HCT116 (cell line): ENCODE measurements around the gene DLD. TPM values are rescaled to one million over a fixed set of nuclear protein-coding genes. Genes with fewer than 3 reads are reported as not detected.

ENCODE experiments used
- ATAC-seq: fragments of 200-7000 bp; cut with Tn5 transposase; 2 replicates; pipeline ENCODE4 v1.9.1; 2020; ENCODE audit warnings: mild to moderate bottlenecking, moderate library complexity
- BruUV-seq: library from RNA; stranded (reverse); fragments of 400-500 nt; replicated peaks from 2 replicates; lab custom pipeline; 2021; lab: Mats Ljungman, UMichigan
- CTCF ChIA-PET: fragments of 300-600 bp; sonication (Branson Sonifier 250); formaldehyde crosslinking; loops from one replicate; lab custom pipeline; 2021; ENCODE audit warnings: antibody characterized with exemption; lab: Charles Lee
- POLR2A ChIA-PET: fragments of 300-600, 350-600 bp; sonication (Branson Sonifier 250); formaldehyde crosslinking; loops from one replicate; lab custom pipeline; 2021; ENCODE audit warnings: antibody characterized with exemption; lab: Charles Lee
- RAD21 ChIA-PET, 2 experiments: fragments of 300-600 bp; sonication (Branson Sonifier 250); formaldehyde crosslinking; loops; one replicate each; lab custom pipeline; 2023; ENCODE audit warnings: low total read pairs in 2 of 2; ENCODE audit not compliant: uncharacterized antibody in 2 of 2, unreplicated experiment in 2 of 2, low non-redundant PET in 1 of 2; lab: Charles Lee
- DNase-seq: peaks from one replicate; pipeline ENCODE4 v3.0.0-alpha.2; 2010; ENCODE audit warnings: low read depth, low spot score
- H2AFZ ChIP-seq: fragments of 200-600 bp; shearing (Covaris generic), sonication (generic); 2 replicates; pipeline ENCODE4 v1.6.1; 2017; ENCODE audit warnings: low read depth, mixed run types, mixed read lengths, antibody characterized with exemption, low read length; ENCODE audit not compliant: poor library complexity, severe bottlenecking
- H3K27ac ChIP-seq: 2 replicates; pipeline ENCODE4 v1.5.1; 2012; ENCODE audit warnings: low read depth, low read length
- H3K27me3 ChIP-seq: fragments of 200-600 bp; sonication (generic); 2 replicates; pipeline ENCODE4 v1.6.1; 2016; ENCODE audit warnings: mixed run types, low read length, mixed read lengths; ENCODE audit not compliant: insufficient read depth
- H3K36me3 ChIP-seq, 2 experiments: fragments of 200-500 bp in 1 of 2; fragments of 200-600 bp in 1 of 2; sonication (Bioruptor generic) in 1 of 2; sonication (generic) in 1 of 2; 2 replicates each; pipeline versions ENCODE4 v1.5.1 to v1.6.1; 2014 to 2016; ENCODE audit warnings: low read length in 2 of 2, inconsistent platforms in 1 of 2, mixed read lengths in 1 of 2, mixed run types in 1 of 2; ENCODE audit not compliant: insufficient read depth in 2 of 2, control insufficient read depth in 1 of 2
- H3K4me1 ChIP-seq, 2 experiments: fragments of 200-600 bp in 1 of 2; sonication (generic) in 1 of 2; 2 replicates each; pipeline versions ENCODE4 v1.5.1 to v1.6.1; 2012 to 2017; ENCODE audit warnings: low read length in 2 of 2, inconsistent platforms in 1 of 2, mild to moderate bottlenecking in 1 of 2, mixed read lengths in 1 of 2, mixed run types in 1 of 2, moderate library complexity in 1 of 2; ENCODE audit not compliant: insufficient read depth in 2 of 2, control insufficient read depth in 1 of 2
- H3K4me2 ChIP-seq: fragments of 200-600 bp; sonication (generic); 2 replicates; pipeline ENCODE4 v1.6.1; 2017; ENCODE audit warnings: mixed run types, low read length, mixed read lengths
- H3K4me3 ChIP-seq, 2 experiments: fragments of 200-600 bp in 1 of 2; sonication (generic) in 1 of 2; replicated peaks in 1 of 2; 2 replicates each; pipeline ENCODE4 v1.5.1; 2011 to 2016; ENCODE audit warnings: low read length in 2 of 2, control low read depth in 1 of 2, low read depth in 1 of 2, mild to moderate bottlenecking in 1 of 2, mixed read lengths in 1 of 2, mixed run types in 1 of 2
- H3K79me2 ChIP-seq: fragments of 200-600 bp; sonication (generic); 2 replicates; pipeline ENCODE4 v1.6.1; 2017; ENCODE audit warnings: mild to moderate bottlenecking, mixed run types, low read length, moderate library complexity, mixed read lengths; ENCODE audit not compliant: insufficient read depth
- H3K9ac ChIP-seq: fragments of 200-600 bp; sonication (generic); 2 replicates; pipeline ENCODE4 v1.6.1; 2016; ENCODE audit warnings: low read length, mixed read lengths
- H3K9me2 ChIP-seq: fragments of 200-600 bp; sonication (generic), shearing (Covaris generic); 2 replicates; pipeline ENCODE4 v1.6.1; 2017; ENCODE audit warnings: mixed run types, mild to moderate bottlenecking, moderate library complexity; ENCODE audit not compliant: insufficient read depth
- H3K9me3 ChIP-seq, 2 experiments: fragments of 200-500 bp in 1 of 2; fragments of 200-600 bp in 1 of 2; sonication (Bioruptor generic) in 1 of 2; sonication (generic) in 1 of 2; 2 replicates each; pipeline ENCODE4 v1.6.1; 2014 to 2017; ENCODE audit warnings: low read length in 2 of 2, mixed read lengths in 2 of 2, inconsistent platforms in 1 of 2, low read depth in 1 of 2, mild to moderate bottlenecking in 1 of 2, mixed run types in 1 of 2, moderate library complexity in 1 of 2; ENCODE audit not compliant: control insufficient read depth in 1 of 2, insufficient read depth in 1 of 2
- H4K20me1 ChIP-seq: fragments of 200-600 bp; sonication (generic), shearing (Covaris generic); 2 replicates; pipeline ENCODE4 v1.6.1; 2017; ENCODE audit warnings: mixed run types, mild to moderate bottlenecking, moderate library complexity; ENCODE audit not compliant: insufficient read depth
- ATF3 ChIP-seq: IDR thresholded peaks from 2 replicates; pipeline ENCODE4 v1.6.1; 2012
- CBX3 ChIP-seq: IDR thresholded peaks from 2 replicates; pipeline ENCODE4 v1.6.1; 2012; ENCODE audit warnings: low read depth
- CEBPB ChIP-seq: IDR thresholded peaks from 2 replicates; pipeline ENCODE4 v1.6.1; 2012; ENCODE audit warnings: low read depth
- CTCF ChIP-seq, 3 experiments: fragments of 200-600 bp in 1 of 3; sonication (generic) in 1 of 3; IDR thresholded peaks in 2 of 3; conservative IDR thresholded peaks in 1 of 3; 2 replicates each; pipeline ENCODE4 v1.5.1; 2012 to 2017; ENCODE audit warnings: low read depth in 2 of 3, low read length in 2 of 3, antibody characterized with exemption in 1 of 3, borderline replicate concordance in 1 of 3, control low read depth in 1 of 3, mild to moderate bottlenecking in 1 of 3, mixed read lengths in 1 of 3, mixed run types in 1 of 3, moderate library complexity in 1 of 3; ENCODE audit not compliant: insufficient read depth in 1 of 3
- EGR1 ChIP-seq: IDR thresholded peaks from 2 replicates; pipeline ENCODE4 v1.6.1; 2012; ENCODE audit warnings: low read depth
- ELF1 ChIP-seq: IDR thresholded peaks from 2 replicates; pipeline ENCODE4 v1.6.1; 2012; ENCODE audit warnings: low read depth, borderline replicate concordance
- EZH2 ChIP-seq: fragments of 200-600 bp; sonication (generic); IDR thresholded peaks from 2 replicates; pipeline ENCODE4 v1.6.1; 2017; ENCODE audit warnings: antibody characterized with exemption, mixed run types
- EZH2phosphoT487 ChIP-seq: fragments of 200-600 bp; IDR thresholded peaks from 2 replicates; pipeline ENCODE4 v1.6.1; 2018; ENCODE audit warnings: antibody characterized with exemption, borderline replicate concordance
- FOSL1 ChIP-seq: IDR thresholded peaks from 2 replicates; pipeline ENCODE4 v1.6.1; 2012; ENCODE audit warnings: low read depth
- MAX ChIP-seq: IDR thresholded peaks from 2 replicates; pipeline ENCODE4 v1.6.1; 2012
- POLR2A ChIP-seq: IDR thresholded peaks from 2 replicates; pipeline ENCODE4 v1.7.0; 2011; ENCODE audit warnings: borderline replicate concordance; ENCODE audit not compliant: insufficient read depth, insufficient read length; ENCODE audit errors: extremely low read depth
- POLR2AphosphoS5 ChIP-seq: IDR thresholded peaks from 2 replicates; pipeline ENCODE4 v1.6.1; 2011; ENCODE audit warnings: mild to moderate bottlenecking, low read depth, low read length, moderate library complexity
- RAD21 ChIP-seq: IDR thresholded peaks from 2 replicates; pipeline ENCODE4 v1.6.1; 2012; ENCODE audit warnings: low read depth, mild to moderate bottlenecking
- REST ChIP-seq: IDR thresholded peaks from 2 replicates; pipeline ENCODE4 v1.6.1; 2012; ENCODE audit warnings: low read depth
- SIN3A ChIP-seq: IDR thresholded peaks from 2 replicates; pipeline ENCODE4 v1.6.1; 2012; ENCODE audit warnings: low read depth
- SP1 ChIP-seq: IDR thresholded peaks from 2 replicates; pipeline ENCODE4 v1.6.1; 2012; ENCODE audit warnings: low read depth
- SRF ChIP-seq: IDR thresholded peaks from 2 replicates; pipeline ENCODE4 v1.6.1; 2012; ENCODE audit warnings: low read depth
- TCF7L2 ChIP-seq: IDR thresholded peaks from 2 replicates; pipeline ENCODE4 v1.7.0; 2011; ENCODE audit warnings: borderline replicate concordance, inconsistent platforms; ENCODE audit not compliant: insufficient read depth, insufficient read length; ENCODE audit errors: extremely low read depth
- ZBTB33 ChIP-seq: IDR thresholded peaks from 2 replicates; pipeline ENCODE4 v1.6.1; 2011; ENCODE audit warnings: mild to moderate bottlenecking, low read length, moderate library complexity; ENCODE audit not compliant: insufficient replicate concordance; ENCODE audit errors: extremely low read depth
- ZNF274 ChIP-seq: fragments of 200-500 bp; sonication (Bioruptor generic); IDR thresholded peaks from 2 replicates; pipeline ENCODE4 v1.6.1; 2014; ENCODE audit warnings: mild to moderate bottlenecking, low read depth, low read length, inconsistent platforms
- intact Hi-C: fragments of 100-400 bp; cut with micrococcal nuclease; formaldehyde crosslinking; loops from 2 replicates; pipeline ENCODE4 v1.10.0; 2022
- total RNA-seq: library from RNA; stranded (reverse); gene quantifications from one replicate; pipeline ENCODE4 v1.2.1, GENCODE V29; 2021; ENCODE audit not compliant: unreplicated experiment

DLD gene
- total RNA-seq, 1 experiment from 2014 or later: 104 TPM

- no peak for DNase-seq
- TF ChIP-seq REST (no peak), TCF7L2 (no peak), RAD21 (no peak), ATF3 (no peak), CEBPB (no peak), SP1 (no peak), ELF1 (no peak), ZNF274 (no peak), ZBTB33 (no peak), EGR1 (no peak), POLR2A (no peak), CTCF (IDR thresholded peaks at IDR 0.05 in 2 of 3, conservative IDR thresholded peaks at IDR 0.05 in 1 of 3; ENCODE audit: borderline replicate concordance in 1 of 3, insufficient read depth in 1 of 3, low read depth in 2 of 3, low read length in 2 of 3) (no peak), EZH2 (no peak), CBX3 (no peak), FOSL1 (no peak), SIN3A (no peak), POLR2AphosphoS5 (no peak), MAX (no peak), EZH2phosphoT487 (no peak), SRF (no peak)
- Histone ChIP-seq H4K20me1 (no peaks in the 10 kb centered on the region), H3K27me3 (no peaks in the 10 kb centered on the region), H3K9me2 (no peaks in the 10 kb centered on the region), H3K4me1 (no peaks in the 10 kb centered on the region), H3K27ac (no peak overlapping the region), H3K36me3 (no peaks in the 10 kb centered on the region), H3K9me3 (no peaks in the 10 kb centered on the region), H3K79me2 (no peaks in the 10 kb centered on the region), H3K4me2 (no peak overlapping the region), H3K9ac (no peak overlapping the region), H3K4me3 (no peak overlapping the region), H2AFZ (no peak overlapping the region)
- intact Hi-C loops: loop anchor here (10.0 kb wide), 1 partner anchor 286 kb away; the partner anchor contains the start of gene BCAP29
- POLR2A ChIA-PET: no interaction called here
- CTCF ChIA-PET: no interaction called here
- BruUV-seq: no TSS peak
- no peak for ATAC-seq
- RAD21 ChIA-PET: no interaction called here
Observed at GRCh38 chr7:107870427-107871000, 20.5 kb upstream of the DLD start.
